GM12873 (cell line): Measurements from ENCODE around the gene CDC42SE2.

ENCODE experiments used
- TF ChIP-seq, protein P1 (sequence below): IDR thresholded peaks from 2 replicates; pipeline ENCODE4 v1.5.1; 2012; ENCODE audit warnings: low read depth, mild to moderate bottlenecking, moderate library complexity, low read length, control low read depth; ENCODE audit not compliant: insufficient read depth; ENCODE audit errors: missing control alignments

Gene CDC42SE2

DNA sequence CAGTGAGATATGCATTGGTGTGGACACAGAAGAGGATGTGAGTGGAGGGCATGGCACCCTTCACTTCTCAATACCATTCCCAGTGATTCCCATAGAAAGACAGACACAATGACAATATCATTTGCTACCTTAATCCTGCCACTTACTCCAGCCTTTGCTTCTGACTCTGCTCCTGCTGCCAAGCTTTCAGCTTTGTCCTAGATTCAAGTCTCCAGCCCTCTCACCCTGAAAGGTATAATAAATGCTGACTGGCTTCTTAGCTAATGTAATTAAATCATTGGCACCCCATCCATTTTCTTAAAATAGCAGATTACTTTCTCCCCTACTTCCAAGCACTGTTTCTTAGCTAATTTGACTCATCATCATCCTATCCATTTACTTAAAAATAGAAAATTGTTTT is 41.1 kb upstream of the CDC42SE2 start:
- TF ChIP-seq, protein P1, sequence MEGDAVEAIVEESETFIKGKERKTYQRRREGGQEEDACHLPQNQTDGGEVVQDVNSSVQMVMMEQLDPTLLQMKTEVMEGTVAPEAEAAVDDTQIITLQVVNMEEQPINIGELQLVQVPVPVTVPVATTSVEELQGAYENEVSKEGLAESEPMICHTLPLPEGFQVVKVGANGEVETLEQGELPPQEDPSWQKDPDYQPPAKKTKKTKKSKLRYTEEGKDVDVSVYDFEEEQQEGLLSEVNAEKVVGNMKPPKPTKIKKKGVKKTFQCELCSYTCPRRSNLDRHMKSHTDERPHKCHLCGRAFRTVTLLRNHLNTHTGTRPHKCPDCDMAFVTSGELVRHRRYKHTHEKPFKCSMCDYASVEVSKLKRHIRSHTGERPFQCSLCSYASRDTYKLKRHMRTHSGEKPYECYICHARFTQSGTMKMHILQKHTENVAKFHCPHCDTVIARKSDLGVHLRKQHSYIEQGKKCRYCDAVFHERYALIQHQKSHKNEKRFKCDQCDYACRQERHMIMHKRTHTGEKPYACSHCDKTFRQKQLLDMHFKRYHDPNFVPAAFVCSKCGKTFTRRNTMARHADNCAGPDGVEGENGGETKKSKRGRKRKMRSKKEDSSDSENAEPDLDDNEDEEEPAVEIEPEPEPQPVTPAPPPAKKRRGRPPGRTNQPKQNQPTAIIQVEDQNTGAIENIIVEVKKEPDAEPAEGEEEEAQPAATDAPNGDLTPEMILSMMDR = no peak

DNA sequence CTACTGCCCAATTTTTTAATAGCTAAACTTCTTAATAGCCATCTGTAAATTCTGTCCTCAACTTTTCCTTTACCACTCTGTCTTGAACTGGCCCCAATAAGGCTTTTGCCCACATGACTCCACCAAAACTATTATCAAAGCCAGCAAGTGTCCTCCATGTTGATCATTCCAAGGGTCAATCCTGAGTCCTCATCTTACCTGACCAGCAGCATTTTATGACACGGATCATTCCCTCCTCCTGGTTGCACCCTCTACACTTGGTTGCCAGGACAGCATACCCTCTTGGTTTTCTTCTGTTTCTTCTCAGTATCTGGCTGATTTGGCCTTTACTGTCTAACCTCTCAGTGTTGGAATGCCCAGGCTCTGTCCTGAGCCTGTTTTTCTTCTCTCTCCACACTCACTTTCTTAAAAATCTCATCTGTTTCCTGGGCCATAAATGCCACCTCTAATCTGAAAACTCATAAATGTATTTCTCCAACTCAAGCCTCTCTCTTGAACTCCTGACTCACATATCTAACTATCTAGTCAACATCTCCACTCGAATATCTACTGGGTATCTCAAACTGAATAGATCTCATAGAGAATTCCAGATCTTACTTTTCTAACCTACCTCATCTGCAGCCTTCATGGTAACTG is 40.0 kb upstream of the CDC42SE2 start:
- TF ChIP-seq, protein P1 = no peak

DNA sequence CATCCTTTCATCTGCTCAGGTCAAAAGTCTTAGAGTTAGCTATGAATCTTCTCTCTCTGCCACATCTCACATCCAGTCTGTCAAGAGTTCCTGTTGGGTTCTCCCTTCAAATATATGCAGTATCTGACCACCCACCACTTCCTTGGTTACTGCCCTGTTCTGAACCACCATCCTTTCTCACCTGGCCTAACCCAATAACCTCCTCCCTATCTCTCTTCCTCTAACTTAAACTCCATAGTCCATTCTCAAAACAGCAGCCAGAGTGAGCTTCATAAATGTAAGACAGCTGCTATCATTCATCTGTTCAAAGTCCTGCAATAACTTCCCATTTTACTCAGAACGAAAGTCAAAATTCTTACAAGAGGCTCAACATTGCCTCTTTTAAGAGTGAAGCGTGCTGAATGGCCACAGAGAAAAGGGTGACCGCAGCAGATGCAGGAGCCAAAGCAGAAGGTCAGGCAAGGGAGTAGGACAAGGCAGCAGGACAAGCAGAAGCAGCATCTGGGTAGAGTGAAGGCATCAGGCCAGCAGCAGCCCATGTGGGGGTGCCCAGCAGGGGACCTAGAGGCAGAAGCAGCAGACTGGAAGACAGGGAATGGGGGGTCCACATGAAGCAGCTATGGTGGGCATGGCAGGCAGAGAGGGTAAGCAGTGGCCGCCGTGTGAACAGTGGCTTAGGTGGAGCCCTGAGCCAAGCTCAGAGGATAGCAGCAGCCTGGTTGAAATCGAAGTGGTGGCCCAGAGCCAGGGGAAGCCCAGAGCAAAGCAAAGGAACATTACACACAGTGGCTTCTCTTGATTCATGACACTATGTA is 39.3 kb upstream of the CDC42SE2 start:
- TF ChIP-seq, protein P1 = no peak

DNA sequence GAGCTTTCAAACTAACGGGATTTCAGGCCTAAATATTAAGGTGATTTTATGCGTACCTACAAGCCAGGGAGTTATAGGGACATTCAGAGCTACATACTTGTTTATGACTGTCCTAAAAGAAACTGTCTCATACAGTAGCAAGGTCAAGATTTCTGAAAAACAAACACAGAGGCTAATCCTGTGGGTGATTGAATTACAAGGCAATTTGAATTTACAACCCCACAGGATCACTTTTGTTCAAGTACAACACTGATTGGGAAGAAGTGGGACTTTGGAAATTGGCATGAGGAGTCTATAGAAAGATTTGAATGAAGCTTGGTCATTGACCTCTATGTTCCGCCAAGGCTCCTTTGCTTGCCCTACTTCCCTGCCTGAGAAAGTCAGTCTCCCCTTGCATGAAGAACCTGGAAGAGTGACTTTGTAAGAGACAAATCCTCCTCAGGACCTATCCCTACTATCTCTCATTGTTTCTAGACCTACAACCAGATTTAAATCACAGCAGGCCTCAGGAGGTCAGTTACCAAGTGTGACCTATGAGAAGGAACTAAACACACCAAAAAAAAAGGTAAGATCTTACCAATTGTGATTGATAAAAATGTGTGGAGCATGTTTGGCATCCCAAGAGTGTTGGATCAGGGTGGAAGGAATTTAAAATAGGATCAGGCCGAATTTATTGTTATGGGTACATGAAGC is 38.4 kb upstream of the CDC42SE2 start:
- TF ChIP-seq, protein P1 = no peak

DNA sequence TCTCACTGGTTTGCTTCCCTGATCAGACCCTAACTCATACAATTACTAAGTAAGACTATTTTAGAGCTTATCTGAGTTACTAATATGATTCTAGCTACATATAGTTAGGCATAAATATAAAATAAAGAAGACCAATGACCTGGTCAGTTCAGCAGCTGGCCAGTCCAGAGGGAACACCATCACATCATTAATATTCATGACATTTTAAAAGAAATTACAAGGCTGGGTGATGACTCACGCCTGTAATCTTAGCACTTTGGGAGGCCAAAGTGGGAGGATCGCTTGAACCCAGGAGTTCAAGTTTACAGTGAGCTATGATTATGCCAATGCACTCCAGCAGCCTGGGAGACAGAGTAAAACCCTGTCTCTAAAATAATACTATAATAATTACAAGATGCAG is 37.0 kb upstream of the CDC42SE2 start:
- TF ChIP-seq, protein P1 = no peak

DNA sequence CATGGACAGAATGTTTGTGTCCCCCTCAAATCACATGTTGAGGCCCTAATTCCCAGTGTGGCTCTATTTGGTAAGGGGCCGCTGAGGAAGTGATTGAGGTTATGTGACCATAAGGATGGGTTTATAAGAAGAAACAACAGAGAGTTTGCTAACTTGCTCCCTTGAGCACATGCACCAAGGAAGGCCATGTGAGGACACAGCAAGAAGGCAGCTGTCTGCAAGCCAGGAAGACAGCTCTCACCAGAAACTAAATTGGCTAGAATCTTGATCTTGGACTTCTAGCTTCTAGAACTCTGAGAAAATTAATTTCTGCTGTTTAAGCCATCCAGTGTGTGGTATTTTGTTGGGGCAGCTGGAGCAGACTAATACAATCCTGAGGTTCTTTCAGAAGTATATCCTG is 35.2 kb upstream of the CDC42SE2 start:
- TF ChIP-seq, protein P1 = no peak

DNA sequence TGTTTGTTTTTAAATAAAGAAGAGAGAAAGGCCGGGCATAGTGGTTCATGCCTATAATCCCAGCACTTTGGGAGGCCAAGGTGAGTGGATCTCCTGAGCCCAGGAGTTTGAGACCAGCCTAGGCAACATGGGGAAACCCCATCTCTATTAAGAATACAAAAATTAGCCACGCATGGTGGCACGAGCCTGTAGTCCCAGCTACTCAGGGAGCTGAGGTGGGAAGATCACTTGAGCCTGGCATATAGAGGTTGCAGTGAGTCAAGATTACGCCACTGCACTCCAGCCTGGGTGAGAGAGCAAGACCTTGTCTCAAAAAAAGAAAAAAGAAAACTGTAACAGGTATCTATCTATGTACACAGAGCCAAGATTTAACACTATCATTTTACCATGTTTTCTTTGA is 34.2 kb upstream of the CDC42SE2 start:
- TF ChIP-seq, protein P1 = no peak
